Bladder microvascular endothelial cell (primary cell): ENCODE data around the gene SMARCA5. TPM values are rescaled to one million over a fixed set of nuclear protein-coding genes. Genes with fewer than 3 reads are reported as not detected.

Source experiments
- total RNA-seq: library from RNA; depleted of rRNA; stranded (reverse); fragments of >200 nt; gene quantifications from 2 replicates; pipeline ENCODE4 v1.2.3, GENCODE V29; 2014

Gene SMARCA5
- total RNA-seq: 63.6 and 80.3 TPM in 2 replicates

GRCh38 chr4:143513314-143514168, at the start of gene SMARCA5:
TSS of gene SMARCA5 (plus strand) at chr4:143513702. CDS start at chr4:143513925, 223 bp downstream.

Other genes with a start within 250 kb of the SMARCA5 start
- 15.1 and 42.4 TPM in 2 replicates for gene GAB1, start 176.8 kb upstream of the SMARCA5 start, total RNA-seq
- 0.32 and 0.76 TPM in 2 replicates for gene FREM3, start 187.0 kb downstream of the SMARCA5 start, total RNA-seq